SK-N-SH (cell line): ENCODE results near the gene NEUROD6.

Experiments
- EP300 ChIP-seq, 2 experiments: IDR thresholded peaks; 2 replicates each; pipeline versions ENCODE4 v1.4.0 to v1.6.1; 2012; ENCODE audit warnings: borderline replicate concordance in 1 of 2, low read depth in 1 of 2, low read length in 1 of 2
- EZH2phosphoT487 ChIP-seq: fragments of 200-600 bp; sonication (generic); IDR thresholded peaks from 2 replicates; pipeline ENCODE4 v1.6.1; 2017; ENCODE audit warnings: low read depth, mixed run types, mild to moderate bottlenecking, antibody characterized with exemption, moderate library complexity, borderline replicate concordance
- FOSL2 ChIP-seq: IDR thresholded peaks from 2 replicates; pipeline ENCODE4 v1.4.0; 2012; ENCODE audit warnings: low read depth, mild to moderate bottlenecking, moderate library complexity, borderline replicate concordance
- GABPA ChIP-seq: IDR thresholded peaks from 2 replicates; pipeline ENCODE4 v1.4.0; 2012; ENCODE audit warnings: low read depth, mild to moderate bottlenecking
- JUND ChIP-seq: IDR thresholded peaks from 2 replicates; pipeline ENCODE4 v1.4.0; 2012
- MAX ChIP-seq: IDR thresholded peaks from 2 replicates; pipeline ENCODE4 v1.4.0; 2012; ENCODE audit warnings: low read depth
- NFIC ChIP-seq: IDR thresholded peaks from 2 replicates; pipeline ENCODE4 v1.4.0; 2012; ENCODE audit warnings: borderline replicate concordance
- POLR2AphosphoS5 ChIP-seq: IDR thresholded peaks from 2 replicates; pipeline ENCODE4 v1.6.1; 2012; ENCODE audit warnings: low read depth, low read length
- RAD21 ChIP-seq: IDR thresholded peaks from 2 replicates; pipeline ENCODE4 v1.6.1; 2012; ENCODE audit warnings: mild to moderate bottlenecking, low read length
- REST ChIP-seq: IDR thresholded peaks from 2 replicates; pipeline ENCODE4 v1.6.1; 2012; ENCODE audit warnings: mild to moderate bottlenecking, low read depth, low read length, moderate library complexity
- TAF1 ChIP-seq: IDR thresholded peaks from 2 replicates; pipeline ENCODE4 v1.6.1; 2012; ENCODE audit warnings: low read depth, mild to moderate bottlenecking, low read length, moderate library complexity, borderline replicate concordance
- YY1 ChIP-seq: IDR thresholded peaks from 2 replicates; pipeline ENCODE4 v1.4.0; 2012; ENCODE audit warnings: low read depth, mild to moderate bottlenecking
- TF ChIP-seq, protein P1 (sequence below): fragments of 200-600 bp; sonication (generic); IDR thresholded peaks from 2 replicates; pipeline ENCODE4 v1.6.1; 2017; ENCODE audit warnings: antibody characterized with exemption, mild to moderate bottlenecking, moderate library complexity
- TF ChIP-seq, protein P2 (sequence below): IDR thresholded peaks from 2 replicates; pipeline ENCODE4 v1.4.0; 2012; ENCODE audit warnings: low read depth, borderline replicate concordance

DNA sequence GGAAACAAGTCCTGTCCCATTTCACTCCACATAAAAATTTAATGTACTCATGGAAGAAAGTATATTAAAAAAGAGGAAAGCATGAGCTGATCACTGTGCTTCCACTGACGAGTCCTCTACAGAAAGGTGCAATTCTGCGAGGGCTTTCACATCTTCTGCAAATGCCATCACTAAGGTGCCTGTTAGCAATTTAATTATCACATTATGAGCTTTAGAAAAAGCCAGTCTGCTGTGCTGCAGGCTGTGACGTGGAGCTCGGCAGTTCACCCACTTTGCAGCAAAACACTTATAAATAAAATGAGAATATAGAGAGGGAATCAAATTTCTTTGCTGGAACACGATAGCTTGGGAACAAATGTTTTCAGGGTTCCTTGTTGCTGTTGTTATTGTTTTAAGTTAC is 22.5 kb upstream of the NEUROD6 start:
- no peak for TF ChIP-seq EP300 (IDR thresholded peaks at IDR 0.05; ENCODE audit: borderline replicate concordance in 1 of 2, low read depth in 1 of 2, low read length in 1 of 2)
- no peak for TF ChIP-seq NFIC
- TF ChIP-seq POLR2AphosphoS5: no peak
- TF ChIP-seq JUND: no peak
- no peak for TF ChIP-seq TAF1
- no peak for TF ChIP-seq YY1
- no peak for TF ChIP-seq MAX
- TF ChIP-seq, protein P1, sequence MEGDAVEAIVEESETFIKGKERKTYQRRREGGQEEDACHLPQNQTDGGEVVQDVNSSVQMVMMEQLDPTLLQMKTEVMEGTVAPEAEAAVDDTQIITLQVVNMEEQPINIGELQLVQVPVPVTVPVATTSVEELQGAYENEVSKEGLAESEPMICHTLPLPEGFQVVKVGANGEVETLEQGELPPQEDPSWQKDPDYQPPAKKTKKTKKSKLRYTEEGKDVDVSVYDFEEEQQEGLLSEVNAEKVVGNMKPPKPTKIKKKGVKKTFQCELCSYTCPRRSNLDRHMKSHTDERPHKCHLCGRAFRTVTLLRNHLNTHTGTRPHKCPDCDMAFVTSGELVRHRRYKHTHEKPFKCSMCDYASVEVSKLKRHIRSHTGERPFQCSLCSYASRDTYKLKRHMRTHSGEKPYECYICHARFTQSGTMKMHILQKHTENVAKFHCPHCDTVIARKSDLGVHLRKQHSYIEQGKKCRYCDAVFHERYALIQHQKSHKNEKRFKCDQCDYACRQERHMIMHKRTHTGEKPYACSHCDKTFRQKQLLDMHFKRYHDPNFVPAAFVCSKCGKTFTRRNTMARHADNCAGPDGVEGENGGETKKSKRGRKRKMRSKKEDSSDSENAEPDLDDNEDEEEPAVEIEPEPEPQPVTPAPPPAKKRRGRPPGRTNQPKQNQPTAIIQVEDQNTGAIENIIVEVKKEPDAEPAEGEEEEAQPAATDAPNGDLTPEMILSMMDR: no peak
- no peak for TF ChIP-seq REST
- TF ChIP-seq, protein P2, sequence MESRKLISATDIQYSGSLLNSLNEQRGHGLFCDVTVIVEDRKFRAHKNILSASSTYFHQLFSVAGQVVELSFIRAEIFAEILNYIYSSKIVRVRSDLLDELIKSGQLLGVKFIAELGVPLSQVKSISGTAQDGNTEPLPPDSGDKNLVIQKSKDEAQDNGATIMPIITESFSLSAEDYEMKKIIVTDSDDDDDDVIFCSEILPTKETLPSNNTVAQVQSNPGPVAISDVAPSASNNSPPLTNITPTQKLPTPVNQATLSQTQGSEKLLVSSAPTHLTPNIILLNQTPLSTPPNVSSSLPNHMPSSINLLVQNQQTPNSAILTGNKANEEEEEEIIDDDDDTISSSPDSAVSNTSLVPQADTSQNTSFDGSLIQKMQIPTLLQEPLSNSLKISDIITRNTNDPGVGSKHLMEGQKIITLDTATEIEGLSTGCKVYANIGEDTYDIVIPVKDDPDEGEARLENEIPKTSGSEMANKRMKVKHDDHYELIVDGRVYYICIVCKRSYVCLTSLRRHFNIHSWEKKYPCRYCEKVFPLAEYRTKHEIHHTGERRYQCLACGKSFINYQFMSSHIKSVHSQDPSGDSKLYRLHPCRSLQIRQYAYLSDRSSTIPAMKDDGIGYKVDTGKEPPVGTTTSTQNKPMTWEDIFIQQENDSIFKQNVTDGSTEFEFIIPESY: no peak
- no peak for TF ChIP-seq RAD21
- no peak for TF ChIP-seq GABPA
- no peak for TF ChIP-seq EZH2phosphoT487
- no peak for TF ChIP-seq FOSL2
